ENCODE data around the gene USP48. TPM values are rescaled to one million over a fixed set of nuclear protein-coding genes. Genes with fewer than 3 reads are reported as not detected.

USP48 gene
- total RNA-seq, 4 donors from 2014 or later: 55.2 to 80.9 (median 61.6) TPM

DNA sequence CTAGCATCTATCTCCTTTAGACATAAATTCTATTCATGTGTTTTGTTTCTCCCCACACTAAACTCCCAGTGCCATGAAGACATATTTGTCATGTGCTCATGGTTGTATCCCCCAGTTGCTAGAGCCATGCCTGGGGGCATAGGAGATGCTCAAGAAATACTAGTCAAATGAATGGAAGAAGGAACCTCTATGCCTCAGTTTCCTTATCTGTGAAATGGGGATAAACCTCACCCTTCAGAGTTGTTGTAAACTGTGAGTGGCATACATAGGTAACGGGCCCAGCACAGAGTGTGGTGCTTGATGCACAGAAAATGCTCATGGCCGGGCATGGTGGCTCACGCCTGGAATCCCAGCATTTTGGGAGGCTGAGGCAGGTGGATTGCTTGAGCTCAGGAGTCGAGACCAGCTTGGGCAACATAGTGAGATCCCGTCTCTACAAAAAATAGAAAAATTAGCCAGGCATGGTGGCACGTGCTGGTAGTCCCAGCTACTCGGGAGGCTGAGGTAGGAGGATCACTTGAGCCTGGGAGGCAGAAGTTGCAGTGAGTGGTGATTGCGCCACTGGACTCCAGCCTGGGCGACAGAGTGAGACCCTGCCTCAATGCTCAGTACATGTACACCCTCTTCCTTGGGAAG is 37.8 kb upstream of the USP48 start:
- TF ChIP-seq, protein P1, sequence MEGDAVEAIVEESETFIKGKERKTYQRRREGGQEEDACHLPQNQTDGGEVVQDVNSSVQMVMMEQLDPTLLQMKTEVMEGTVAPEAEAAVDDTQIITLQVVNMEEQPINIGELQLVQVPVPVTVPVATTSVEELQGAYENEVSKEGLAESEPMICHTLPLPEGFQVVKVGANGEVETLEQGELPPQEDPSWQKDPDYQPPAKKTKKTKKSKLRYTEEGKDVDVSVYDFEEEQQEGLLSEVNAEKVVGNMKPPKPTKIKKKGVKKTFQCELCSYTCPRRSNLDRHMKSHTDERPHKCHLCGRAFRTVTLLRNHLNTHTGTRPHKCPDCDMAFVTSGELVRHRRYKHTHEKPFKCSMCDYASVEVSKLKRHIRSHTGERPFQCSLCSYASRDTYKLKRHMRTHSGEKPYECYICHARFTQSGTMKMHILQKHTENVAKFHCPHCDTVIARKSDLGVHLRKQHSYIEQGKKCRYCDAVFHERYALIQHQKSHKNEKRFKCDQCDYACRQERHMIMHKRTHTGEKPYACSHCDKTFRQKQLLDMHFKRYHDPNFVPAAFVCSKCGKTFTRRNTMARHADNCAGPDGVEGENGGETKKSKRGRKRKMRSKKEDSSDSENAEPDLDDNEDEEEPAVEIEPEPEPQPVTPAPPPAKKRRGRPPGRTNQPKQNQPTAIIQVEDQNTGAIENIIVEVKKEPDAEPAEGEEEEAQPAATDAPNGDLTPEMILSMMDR (IDR thresholded peaks at IDR 0.05; ENCODE audit: low read depth): no peak

- TF ChIP-seq, protein P1 (IDR thresholded peaks at IDR 0.05; ENCODE audit: low read depth): no peak
Observed at GRCh38 chr1:21818656-21819055, 35.7 kb upstream of the USP48 start.

GRCh38 chr1:21816602-21817302 is 33.8 kb upstream of the USP48 start:
- TF ChIP-seq, protein P1 (IDR thresholded peaks at IDR 0.05; ENCODE audit: low read depth): no peak

DNA sequence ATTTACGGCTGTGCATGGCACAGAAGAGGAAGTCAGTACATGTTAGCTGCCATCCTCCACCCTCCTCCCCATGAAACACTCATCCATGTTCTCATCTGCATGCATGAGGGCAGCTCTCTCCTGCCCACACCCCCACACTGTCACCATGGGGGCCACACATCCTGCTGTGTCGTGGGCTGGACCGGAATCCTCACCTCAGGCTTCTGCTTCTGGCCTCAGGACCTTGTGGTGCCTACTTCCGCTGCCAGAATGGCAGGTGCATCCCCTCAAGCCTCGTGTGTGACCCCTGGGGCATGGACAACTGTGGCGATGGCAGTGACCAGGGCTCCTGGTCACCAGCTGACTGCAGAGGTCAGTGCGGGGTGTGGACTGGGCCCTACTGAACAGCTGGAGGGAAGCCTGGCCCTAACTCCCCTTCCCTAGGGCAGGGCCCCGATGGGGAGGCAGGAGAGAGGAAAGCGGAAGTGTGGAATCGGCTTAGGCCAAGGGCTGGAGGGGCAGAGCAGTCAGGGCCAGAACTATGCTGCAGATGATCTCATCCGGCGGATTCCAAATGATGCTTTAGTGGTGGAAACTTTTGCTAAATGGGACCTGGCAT is 32.9 kb upstream of the USP48 start:
- TF ChIP-seq, protein P1 (IDR thresholded peaks at IDR 0.05; ENCODE audit: low read depth): no peak

- TF ChIP-seq, protein P1 (IDR thresholded peaks at IDR 0.05; ENCODE audit: low read depth): no peak
Observed at GRCh38 chr1:21814981-21815582, 32.1 kb upstream of the USP48 start.

DNA sequence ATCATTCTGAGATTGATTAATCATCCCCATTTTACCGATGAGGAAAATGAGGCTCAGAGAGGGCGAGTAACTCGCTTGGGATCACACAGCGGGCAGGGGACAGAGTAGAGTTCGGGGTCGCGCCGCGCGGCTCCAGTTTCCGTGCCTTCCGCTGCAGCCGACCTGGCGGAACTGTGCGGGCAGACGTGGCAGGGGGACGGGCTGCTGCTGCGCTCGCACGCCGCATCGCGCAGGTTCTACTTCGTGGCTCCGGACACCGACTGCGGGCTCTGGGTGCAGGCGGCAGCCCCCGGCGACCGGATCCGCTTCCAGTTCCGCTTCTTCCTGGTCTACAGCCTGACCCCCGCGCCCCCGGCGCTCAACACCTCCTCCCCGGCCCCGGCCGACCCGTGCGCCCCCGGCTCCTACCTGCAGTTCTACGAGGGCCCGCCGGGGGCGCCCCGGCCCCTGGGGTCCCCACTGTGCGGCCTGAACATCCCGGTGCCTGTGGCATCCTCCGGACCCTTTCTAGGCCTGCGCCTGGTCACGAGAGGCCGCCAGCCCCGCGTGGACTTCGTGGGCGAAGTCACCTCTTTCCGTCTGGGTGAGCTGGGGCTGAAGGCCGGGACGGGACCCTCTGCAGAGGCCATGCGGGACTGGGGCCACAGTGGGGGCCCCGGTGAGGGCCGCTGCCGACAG is 31.4 kb upstream of the USP48 start:
- TF ChIP-seq, protein P1 (IDR thresholded peaks at IDR 0.05; ENCODE audit: low read depth): no peak
